IMR-90 (cell line): ENCODE results near the gene DPYD. TPM values are rescaled to one million over a fixed set of nuclear protein-coding genes. Genes with fewer than 3 reads are reported as not detected.

ENCODE experiments used
- ATAC-seq: fragments of 200-7000 bp; cut with Tn5 transposase; 2 replicates; pipeline ENCODE4 v1.9.1; 2020; ENCODE audit warnings: low read depth, mild to moderate bottlenecking, moderate library complexity
- BruUV-seq: library from RNA; stranded (reverse); fragments of 400-500 nt; replicated peaks from 2 replicates; lab custom pipeline; 2021; lab: Mats Ljungman, UMichigan
- CTCF ChIA-PET: fragments of 300-600 bp; formaldehyde crosslinking; extraction: SDS; loops from one replicate; lab custom pipeline; 2021; ENCODE audit warnings: antibody characterized with exemption; lab: Yijun Ruan, JAX
- POLR2A ChIA-PET: fragments of 300-600 bp; sonication (Branson Sonifier 250); formaldehyde crosslinking; loops from one replicate; lab custom pipeline; 2022; ENCODE audit warnings: antibody characterized with exemption; ENCODE audit not compliant: unreplicated experiment; lab: Charles Lee
- DNase-seq: peaks from one replicate; pipeline ENCODE4 v3.0.0; 2013
- H2AFZ ChIP-seq: replicated peaks from 2 replicates; pipeline ENCODE3; 2013; ENCODE audit warnings: low read length, mild to moderate bottlenecking; ENCODE audit not compliant: poor library complexity
- H2AK5ac ChIP-seq: 2 replicates; pipeline ENCODE4 v1.6.1; 2013; ENCODE audit warnings: low read depth, low read length, inconsistent platforms
- H2AK9ac ChIP-seq: replicated peaks from 2 replicates; pipeline ENCODE3; 2013; ENCODE audit warnings: mild to moderate bottlenecking, low read depth, low read length, moderate library complexity; ENCODE audit not compliant: poor library complexity
- H2BK120ac ChIP-seq: 2 replicates; pipeline ENCODE4 v1.6.1; 2013; ENCODE audit warnings: low read depth, low read length, inconsistent platforms
- H2BK15ac ChIP-seq: 3 replicates; pipeline ENCODE4 v1.6.1; 2013; ENCODE audit warnings: low read depth, low read length, inconsistent platforms
- H2BK20ac ChIP-seq: 2 replicates; pipeline ENCODE4 v1.6.1; 2013; ENCODE audit warnings: low read depth, mild to moderate bottlenecking, inconsistent platforms, low read length, moderate library complexity
- H2BK5ac ChIP-seq: 2 replicates; pipeline ENCODE4 v1.6.1; 2013; ENCODE audit warnings: mild to moderate bottlenecking, low read depth, low read length, inconsistent platforms; ENCODE audit not compliant: poor library complexity, severe bottlenecking
- H3K14ac ChIP-seq: replicated peaks from 2 replicates; pipeline ENCODE4 v1.6.1; 2013; ENCODE audit warnings: low read depth, low read length, inconsistent platforms
- H3K18ac ChIP-seq: 2 replicates; pipeline ENCODE4 v1.6.1; 2013; ENCODE audit warnings: low read depth, low read length, control low read depth
- H3K23ac ChIP-seq: 2 replicates; pipeline ENCODE4 v1.6.1; 2013; ENCODE audit warnings: low read depth, low read length, inconsistent platforms
- H3K27ac ChIP-seq: 2 replicates; pipeline ENCODE4 v1.5.1; 2013; ENCODE audit warnings: mild to moderate bottlenecking, control low read depth, low read length; ENCODE audit not compliant: insufficient read depth
- H3K27me3 ChIP-seq: 2 replicates; pipeline ENCODE4 v1.6.1; 2013; ENCODE audit warnings: low read length; ENCODE audit not compliant: control insufficient read depth, insufficient read depth
- H3K36me3 ChIP-seq: 2 replicates; pipeline ENCODE4 v1.6.1; 2013; ENCODE audit warnings: low read length, mixed read lengths; ENCODE audit not compliant: control insufficient read depth, insufficient read depth
- H3K4ac ChIP-seq: 2 replicates; pipeline ENCODE4 v1.6.1; 2013; ENCODE audit warnings: low read depth, low read length, inconsistent platforms
- H3K4me1 ChIP-seq: 2 replicates; pipeline ENCODE4 v1.6.1; 2013; ENCODE audit warnings: low read length, mixed read lengths; ENCODE audit not compliant: control insufficient read depth, insufficient read depth
- H3K4me2 ChIP-seq: 2 replicates; pipeline ENCODE4 v1.6.1; 2013; ENCODE audit warnings: low read depth, mild to moderate bottlenecking, control low read depth, low read length, moderate library complexity
- H3K4me3 ChIP-seq: 2 replicates; pipeline ENCODE4 v1.5.1; 2013; ENCODE audit warnings: low read depth, mild to moderate bottlenecking, control low read depth, low read length, moderate library complexity; ENCODE audit not compliant: insufficient read depth
- H3K56ac ChIP-seq: 2 replicates; pipeline ENCODE4 v1.6.1; 2013; ENCODE audit warnings: low read length, inconsistent platforms; ENCODE audit not compliant: insufficient read depth; ENCODE audit errors: extremely low read depth
- H3K79me1 ChIP-seq, 2 experiments: 2 replicates each; pipeline ENCODE4 v1.6.1; 2013; ENCODE audit warnings: low read length in 2 of 2, inconsistent platforms in 1 of 2, low read depth in 1 of 2
- H3K9ac ChIP-seq: 2 replicates; pipeline ENCODE4 v1.6.1; 2013; ENCODE audit warnings: low read depth, low read length, control low read depth
- H3K9me1 ChIP-seq: 2 replicates; pipeline ENCODE4 v1.6.1; 2013; ENCODE audit warnings: low read length, inconsistent platforms; ENCODE audit not compliant: insufficient read depth
- H3K9me3 ChIP-seq: 2 replicates; pipeline ENCODE4 v1.6.1; 2013; ENCODE audit warnings: low read length; ENCODE audit not compliant: control insufficient read depth, insufficient read depth
- H4K20me1 ChIP-seq: 2 replicates; pipeline ENCODE4 v1.6.1; 2013; ENCODE audit warnings: low read length, inconsistent platforms; ENCODE audit not compliant: insufficient read depth
- H4K5ac ChIP-seq: 2 replicates; pipeline ENCODE4 v1.6.1; 2013; ENCODE audit warnings: mild to moderate bottlenecking, low read depth, low read length, control low read depth
- H4K8ac ChIP-seq, 2 experiments: 2 replicates each; pipeline ENCODE4 v1.6.1; 2013; ENCODE audit warnings: low read depth in 2 of 2, low read length in 2 of 2, control low read depth in 1 of 2, inconsistent platforms in 1 of 2
- H4K91ac ChIP-seq: 2 replicates; pipeline ENCODE4 v1.6.1; 2013; ENCODE audit warnings: low read depth, low read length, inconsistent platforms; ENCODE audit not compliant: insufficient read depth
- BHLHE40 ChIP-seq: fragments of 150-350 bp; IDR thresholded peaks from 2 replicates; pipeline ENCODE4 v1.6.1; 2016; ENCODE audit warnings: mild to moderate bottlenecking, low read depth, low read length
- CTCF ChIP-seq: conservative IDR thresholded peaks from 2 replicates; pipeline ENCODE4 v1.5.1; 2012; ENCODE audit warnings: mild to moderate bottlenecking, low read depth, low read length, improper control_type of control experiment
- ELK1 ChIP-seq: fragments of 150-350 bp; IDR thresholded peaks from 2 replicates; pipeline ENCODE4 v1.6.1; 2016; ENCODE audit warnings: low read depth, mild to moderate bottlenecking, low read length, moderate library complexity, borderline replicate concordance
- FOS ChIP-seq: fragments of 150-350 bp; IDR thresholded peaks from 2 replicates; pipeline ENCODE4 v1.6.1; 2016; ENCODE audit warnings: low read depth, low read length
- MAFK ChIP-seq: IDR thresholded peaks from 2 replicates; pipeline ENCODE4 v1.6.1; 2012; ENCODE audit warnings: low read depth, low read length, improper control_type of control experiment
- MAZ ChIP-seq: IDR thresholded peaks from 2 replicates; pipeline ENCODE4 v1.6.1; 2012; ENCODE audit warnings: low read depth, mild to moderate bottlenecking, low read length, improper control_type of control experiment, moderate library complexity, borderline replicate concordance
- MXI1 ChIP-seq: IDR thresholded peaks from 2 replicates; pipeline ENCODE4 v1.6.1; 2012; ENCODE audit warnings: low read depth, mild to moderate bottlenecking, low read length, moderate library complexity, borderline replicate concordance
- NFE2L2 ChIP-seq: fragments of 150-350 bp; IDR thresholded peaks from 2 replicates; pipeline ENCODE4 v1.6.1; 2016; ENCODE audit warnings: low read depth, mild to moderate bottlenecking, low read length
- POLR2A ChIP-seq: IDR thresholded peaks from 2 replicates; pipeline ENCODE4 v1.6.1; 2012; ENCODE audit warnings: mild to moderate bottlenecking, low read depth, low read length
- RAD21 ChIP-seq: IDR thresholded peaks from 2 replicates; pipeline ENCODE4 v1.6.1; 2012; ENCODE audit warnings: low read length, improper control_type of control experiment
- RCOR1 ChIP-seq: IDR thresholded peaks from 2 replicates; pipeline ENCODE4 v1.6.1; 2012; ENCODE audit warnings: mild to moderate bottlenecking, low read length, improper control_type of control experiment; ENCODE audit not compliant: insufficient replicate concordance
- RFX5 ChIP-seq: IDR thresholded peaks from 2 replicates; pipeline ENCODE4 v1.8.0; 2012; ENCODE audit warnings: low read depth, mild to moderate bottlenecking, low read length, moderate library complexity
- SMC3 ChIP-seq: fragments of 150-350 bp; IDR thresholded peaks from 2 replicates; pipeline ENCODE4 v1.6.1; 2016; ENCODE audit warnings: low read depth, mild to moderate bottlenecking, antibody characterized with exemption, low read length, moderate library complexity
- USF2 ChIP-seq: fragments of 150-350 bp; IDR thresholded peaks from 2 replicates; pipeline ENCODE4 v1.6.1; 2017; ENCODE audit warnings: mild to moderate bottlenecking, antibody characterized with exemption, low read length, low read depth
- dilution Hi-C: fragments of 300-500 bp; cut with HindIII; formaldehyde crosslinking; loops from one replicate; pipeline ENCODE4 v1.14.3; 2018; ENCODE audit warnings: low sequenced_read_pairs; ENCODE audit not compliant: unreplicated experiment
- in situ Hi-C: fragments of 300-500 bp; cut with MboI; formaldehyde crosslinking; loops from 3 replicates; pipeline ENCODE4 v1.14.3; 2019; ENCODE audit warnings: low sequenced_read_pairs, inconsistent platforms, mixed read lengths
- intact Hi-C: fragments of 100-400 bp; cut with micrococcal nuclease; formaldehyde crosslinking; loops from 2 replicates; pipeline ENCODE4 v1.10.0; 2022
- polyA plus RNA-seq, 3 experiments: library from polyadenylated mRNA; depleted of rRNA; stranded (reverse); fragments of >200 nt; gene quantifications; 2 replicates each; pipeline ENCODE4 v1.2.3, GENCODE V29; 2012; ENCODE audit warnings: low replicate concordance in 1 of 3
- total RNA-seq: library from RNA; depleted of rRNA; stranded (reverse); fragments of >200 nt; gene quantifications from 2 replicates; pipeline ENCODE4 v1.2.3, GENCODE V29; 2012

Gene DPYD
- total and polyA plus RNA-seq, 2 of the 4 experiments (the other 2 are of a cell fraction): 9.3 to 47.3 TPM

DNA sequence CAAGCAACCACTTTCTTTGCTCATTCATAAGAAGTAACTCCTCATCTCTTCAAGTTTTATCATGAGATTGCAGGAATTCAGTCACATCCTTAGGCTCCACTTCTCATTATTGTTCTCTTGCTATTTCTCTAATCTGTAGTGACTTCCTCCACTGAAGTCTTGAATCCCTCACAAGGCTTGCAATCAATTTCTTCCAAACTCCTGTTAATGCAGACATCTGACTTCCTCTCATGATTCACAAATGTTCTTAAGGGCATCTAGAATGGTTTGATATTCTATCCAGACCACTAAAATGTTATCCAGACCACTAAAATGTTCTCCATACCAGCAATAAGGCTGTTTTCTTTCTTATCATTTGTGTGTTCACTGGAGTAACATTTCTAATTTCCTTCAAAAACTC, 528.1 kb downstream of the DPYD start:
- Histone ChIP-seq H3K4me3 (no peak overlapping the region), H4K5ac (no peak overlapping the region), H3K18ac (no peak overlapping the region), H3K36me3 (no peaks in the 10 kb centered on the region), H2BK15ac (no peak overlapping the region), H4K8ac (no peak overlapping the region), H4K91ac (no peak overlapping the region), H3K56ac (no peak overlapping the region), H3K9me1 (peaks cover 3% of the 10 kb centered on the region; the same call in 1 of the 2 replicates), H2BK120ac (no peak overlapping the region), H3K27ac (no peak overlapping the region), H3K9me3 (no peaks in the 10 kb centered on the region), H3K79me1 (no peaks in the 10 kb centered on the region), H3K4me2 (no peak overlapping the region), H3K9ac (no peak overlapping the region), H2BK5ac (no peak overlapping the region), H3K27me3 (no peaks in the 10 kb centered on the region), H2AK5ac (no peak overlapping the region), H3K23ac (no peak overlapping the region), H2BK20ac (no peak overlapping the region), H4K20me1 (no peaks in the 10 kb centered on the region), H3K14ac (no peak overlapping the region), H3K4ac (no peak overlapping the region), H2AK9ac (no peak overlapping the region), H2AFZ (no peak overlapping the region), H3K4me1 (no peaks in the 10 kb centered on the region)
- no TSS peak for BruUV-seq
- TF ChIP-seq RFX5 (no peak), ELK1 (no peak), RAD21 (no peak), USF2 (no peak), NFE2L2 (no peak), POLR2A (no peak), MAFK (no peak), MAZ (no peak), CTCF (no peak), MXI1 (no peak), BHLHE40 (no peak), RCOR1 (no peak), FOS (no peak), SMC3 (no peak)
- dilution Hi-C loops (no loop called here), in situ Hi-C loops (no loop called here), intact Hi-C loops (no loop called here)
- ChIA-PET POLR2A (no interaction called here), CTCF (no interaction called here)
- ATAC-seq (no peak), DNase-seq (no peak)
